Fibroblast of lung (primary cell): ENCODE results near the gene TSEN2.

ENCODE experiments used
- CTCF ChIP-seq, 2 donors: IDR thresholded peaks in 1 of 2; conservative IDR thresholded peaks in 1 of 2; 1 replicate in 1 of 2; 2 replicates in 1 of 2; pipeline ENCODE4 v1.5.1; 2011 to 2012; ENCODE audit warnings: low read length in 2 of 2, control low read depth in 1 of 2, inconsistent platforms in 1 of 2, low read depth in 1 of 2, mild to moderate bottlenecking in 1 of 2
- EZH2 ChIP-seq: IDR thresholded peaks from 2 replicates; pipeline ENCODE4 v1.5.1; 2012; ENCODE audit warnings: low read length, control low read depth, mild to moderate bottlenecking; ENCODE audit errors: missing control alignments

- TF ChIP-seq CTCF (conservative IDR thresholded peaks at IDR 0.05 in 1 of 2, IDR thresholded peaks at IDR 0.05 in 1 of 2; ENCODE audit: low read depth in 1 of 2, low read length in 2 of 2): no peak
- no peak for TF ChIP-seq EZH2
These were observed 36.7 kb downstream of the TSEN2 start for GRCh38 chr3:12521010-12521409.
